Measurements from ENCODE around the gene HMCES.

The HMCES gene

DNA sequence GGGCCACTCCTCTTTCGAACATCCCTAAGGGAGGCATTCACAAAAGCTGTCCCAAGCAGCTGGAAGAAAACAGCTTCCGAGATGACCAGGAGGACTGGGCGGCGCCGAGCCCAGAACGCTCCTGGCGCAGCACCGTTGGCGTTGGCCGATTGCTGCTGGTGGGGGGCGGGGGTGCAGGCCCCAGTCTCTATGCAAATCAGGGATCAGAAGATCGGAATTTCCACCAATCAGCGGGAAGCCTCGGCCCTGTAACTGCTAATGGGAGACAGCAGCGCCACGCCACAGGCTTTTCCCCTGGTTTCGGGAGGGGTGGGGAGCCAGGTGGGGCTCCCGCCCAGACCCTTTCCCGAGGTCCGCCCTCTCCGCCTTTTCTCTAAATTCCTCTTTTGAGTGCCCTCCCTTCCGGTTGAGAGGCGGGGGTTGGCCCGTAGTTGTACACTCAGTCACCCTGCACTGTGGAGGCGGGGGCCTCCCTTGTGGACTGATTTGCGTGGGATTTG, 27.0 kb downstream of the HMCES start:
- peak; percentile 41 to 45 for DNase-seq

GRCh38 chr3:129308636-129309035, 30.0 kb downstream of the HMCES start:
- no peak for DNase-seq

- no peak for DNase-seq
These were observed 31.7 kb downstream of the HMCES start for GRCh38 chr3:129310111-129311011.

DNA sequence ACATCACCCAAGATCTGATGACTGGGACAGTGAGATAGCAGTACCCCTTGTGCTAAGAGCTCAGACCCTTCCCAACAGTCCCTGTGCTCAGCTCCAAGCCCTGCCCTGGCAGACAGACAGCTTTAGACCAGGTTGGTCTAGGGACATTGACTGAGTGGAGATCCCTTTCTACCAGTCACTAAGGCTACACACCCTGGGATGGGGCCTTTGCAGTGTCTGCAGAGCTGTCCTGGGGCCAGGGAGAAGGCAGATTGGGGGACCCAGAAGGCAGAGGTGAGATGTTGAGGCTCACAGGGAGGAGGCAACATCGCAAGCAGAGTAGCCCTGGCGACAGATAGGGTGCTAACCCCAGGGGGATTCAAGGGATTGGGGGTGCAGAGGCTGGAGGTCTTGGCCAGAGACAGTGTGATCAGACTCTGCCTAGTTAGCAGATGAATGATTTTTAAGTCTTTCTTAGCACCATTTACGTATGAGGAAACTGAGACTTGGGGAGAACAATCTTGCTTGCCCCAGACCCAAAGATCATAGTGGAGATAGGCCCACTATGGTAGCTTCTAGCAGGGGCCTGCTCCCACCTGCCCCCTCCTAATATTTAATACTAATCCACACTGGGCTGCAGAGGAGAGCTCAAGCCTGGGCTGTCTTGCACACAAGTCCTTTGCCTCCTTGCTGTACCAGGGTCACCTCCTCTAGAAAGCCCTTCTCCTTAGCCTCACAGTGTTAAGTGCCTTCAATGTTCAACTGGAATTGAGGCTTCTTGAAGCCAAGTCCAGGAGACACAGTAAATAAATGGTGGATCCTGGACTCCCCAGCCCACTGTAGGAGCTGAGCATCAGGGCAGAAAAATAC, 32.6 kb downstream of the HMCES start:
- no peak for DNase-seq

DNA sequence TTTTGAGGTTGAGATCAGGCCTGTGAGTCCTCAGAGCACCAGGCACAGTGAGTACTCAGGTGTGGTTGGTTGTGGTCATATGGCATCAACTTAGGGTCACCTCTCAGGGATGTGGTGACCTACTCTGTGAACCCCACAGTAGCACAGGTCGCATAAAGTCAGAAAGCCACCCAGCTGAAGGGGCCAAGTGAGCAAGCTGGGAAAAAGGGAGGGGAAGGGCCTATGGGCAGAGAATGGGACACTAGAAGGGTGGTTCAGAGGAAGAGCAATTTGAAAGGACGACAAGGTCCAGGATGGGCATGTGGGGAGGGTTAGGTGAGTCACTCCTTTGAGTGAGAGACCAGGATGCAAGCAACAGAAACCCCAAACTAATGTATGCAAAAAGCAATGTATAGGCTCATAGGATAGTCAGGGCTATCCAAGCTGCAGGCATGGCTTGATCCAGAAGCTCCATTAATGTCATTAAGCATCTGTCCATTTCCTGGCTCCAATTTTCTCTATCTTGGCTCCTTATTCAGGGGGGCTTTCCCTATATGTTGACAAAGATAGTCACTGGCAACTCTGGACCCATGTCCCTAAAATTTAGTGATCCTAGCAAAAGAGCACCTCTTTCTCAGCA, 33.5 kb downstream of the HMCES start:
- DNase-seq, result no peak

- DNase-seq, result no peak
These were observed 34.2 kb downstream of the HMCES start for GRCh38 chr3:129312671-129313414.

DNA sequence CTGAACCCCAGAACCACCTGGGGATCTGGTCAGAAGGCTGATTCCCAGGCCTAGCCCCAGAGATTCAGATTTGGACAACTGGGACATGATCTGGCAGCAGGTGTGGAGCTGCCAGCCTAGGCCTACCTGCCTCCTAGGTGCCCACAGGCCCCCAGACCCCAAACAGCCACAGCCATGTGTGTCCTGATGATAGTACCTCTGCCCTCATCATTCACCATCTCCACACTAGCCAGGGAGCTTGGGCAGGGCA, 34.7 kb downstream of the HMCES start:
- DNase-seq, result no peak

- DNase-seq, result no peak
These were observed 35.2 kb downstream of the HMCES start for GRCh38 chr3:129313665-129314385.

DNA sequence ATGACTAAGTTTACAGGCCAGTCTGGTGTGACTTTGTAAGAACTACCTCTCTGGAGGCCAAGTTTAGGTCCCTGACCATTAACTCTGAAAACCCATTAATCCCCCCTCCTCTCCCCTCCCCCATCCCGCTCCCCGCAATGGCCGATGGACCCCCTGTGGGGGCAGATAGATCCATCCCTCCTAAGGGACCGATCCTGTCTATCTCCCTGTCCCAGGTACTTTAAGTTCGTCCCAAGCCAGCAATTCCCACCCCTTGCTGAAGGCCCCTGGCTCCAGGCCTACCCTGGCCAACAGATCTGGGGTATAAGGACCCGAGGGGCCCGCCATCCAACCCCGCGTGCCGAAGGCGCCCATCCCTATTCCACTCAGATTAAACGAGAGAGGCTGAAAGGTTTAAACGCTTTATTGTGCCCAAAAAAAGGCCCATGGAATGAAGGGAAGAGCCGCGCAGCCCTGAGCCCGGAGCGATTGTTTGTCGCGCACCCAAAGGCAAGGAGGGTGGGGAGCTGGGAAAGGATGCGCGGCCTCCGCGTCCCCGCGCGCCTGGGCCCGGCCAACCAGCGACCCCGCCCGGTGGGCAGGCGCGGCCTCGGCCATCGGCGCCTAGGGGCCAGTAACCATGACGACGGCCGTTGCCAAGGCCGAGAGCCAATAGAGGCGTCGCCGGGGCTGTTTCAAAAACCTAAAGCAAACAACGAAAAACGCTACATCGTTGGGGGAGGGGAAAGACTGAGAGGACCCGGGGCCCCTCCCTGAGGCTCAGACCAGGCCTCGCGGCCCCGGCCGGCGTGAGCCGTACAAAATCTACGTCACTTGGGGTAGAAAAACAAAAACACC, 35.9 kb downstream of the HMCES start:
- peak; percentile 56 to 74 for DNase-seq

DNA sequence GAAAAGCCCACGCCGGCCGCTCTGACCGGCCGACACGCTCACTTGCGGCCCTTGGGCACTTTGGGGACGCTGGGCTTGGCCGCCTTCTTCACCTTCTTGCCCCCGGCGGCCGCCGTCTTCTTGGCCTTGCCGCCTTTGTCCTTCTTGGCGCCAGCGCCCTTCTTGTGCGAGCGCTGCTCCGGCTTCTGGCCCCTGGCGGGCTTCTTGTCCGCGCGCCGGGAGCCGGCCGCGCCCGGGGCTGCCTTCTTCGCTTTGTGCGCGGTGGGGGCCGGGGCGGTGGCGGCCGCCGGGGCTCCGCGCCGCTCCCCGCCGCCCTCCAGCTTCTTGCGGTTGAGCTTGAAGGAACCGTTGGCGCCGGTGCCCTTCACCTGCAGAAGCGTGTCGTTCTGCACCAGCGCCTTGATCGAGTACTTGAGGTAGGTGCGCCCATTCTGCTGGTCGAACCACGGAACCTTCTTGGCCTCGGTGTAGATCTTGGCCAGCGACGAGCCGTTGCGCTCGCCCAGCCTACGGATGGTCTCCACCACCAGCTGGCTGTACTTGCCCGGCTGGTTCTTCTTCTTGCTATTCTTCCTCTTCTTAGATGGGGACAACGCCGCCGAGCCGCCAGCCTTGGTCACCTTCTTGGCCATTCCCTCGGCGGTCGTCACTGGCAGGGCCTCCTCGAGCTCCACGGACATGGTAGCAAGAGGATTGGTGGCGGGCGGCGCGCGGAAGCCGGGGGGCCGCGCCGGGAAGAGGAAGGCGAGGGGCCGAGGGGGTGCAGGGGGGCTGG, 36.7 kb downstream of the HMCES start:
- peak; percentile 45 to 51 for DNase-seq

DNA sequence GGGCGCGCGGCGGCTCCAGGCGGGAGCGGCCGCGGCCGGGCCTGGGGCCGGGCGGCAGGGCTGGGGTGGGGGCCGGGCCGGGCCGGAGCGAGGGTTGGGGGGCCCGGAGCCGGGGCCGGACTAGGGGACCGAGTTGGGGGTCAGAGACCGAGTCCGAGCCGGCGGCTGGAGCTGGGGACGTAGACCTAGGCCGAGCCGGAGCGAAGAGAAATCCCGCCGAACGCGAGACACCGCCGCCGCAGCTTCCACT, 37.3 kb downstream of the HMCES start:
- no peak for DNase-seq

GRCh38 chr3:129316248-129317013, 37.8 kb downstream of the HMCES start:
- peak; percentile 92 to 94 for DNase-seq

DNA sequence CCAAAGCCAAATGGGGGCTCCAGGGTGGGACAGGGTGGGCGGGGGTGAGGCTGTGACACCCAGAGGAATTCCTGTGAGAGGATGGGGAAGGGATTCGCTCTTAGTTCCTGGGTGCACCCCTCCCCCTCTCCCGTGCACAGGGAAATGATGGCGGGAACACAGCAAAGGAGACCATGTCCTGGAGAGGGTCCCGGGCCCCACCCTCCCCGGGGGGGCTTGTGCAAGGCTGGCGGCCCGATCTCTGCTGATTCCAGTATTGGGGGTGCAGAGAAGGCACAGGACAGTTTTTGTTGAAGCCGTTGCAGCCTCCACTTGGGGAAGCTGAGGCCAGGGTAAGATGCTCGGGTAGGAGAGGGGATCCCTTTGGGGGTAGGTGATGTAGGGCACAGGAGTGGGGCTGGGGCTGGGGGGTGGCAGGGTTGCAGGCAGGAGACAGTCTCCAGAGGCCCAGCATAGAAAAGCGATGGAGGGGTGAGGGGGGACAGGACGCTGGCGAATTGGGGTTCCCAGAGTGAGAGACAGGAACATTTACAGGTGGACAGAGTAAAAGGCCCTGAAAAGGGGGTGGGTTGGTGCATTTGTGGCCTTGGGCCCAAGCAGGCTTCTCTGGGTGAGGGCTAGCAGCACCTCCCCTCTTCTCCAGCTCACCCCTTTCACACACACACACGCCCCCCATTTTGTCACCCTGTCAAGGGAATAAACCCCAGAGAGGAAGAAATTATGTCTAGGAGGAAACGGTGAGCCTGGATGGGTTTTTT, 38.5 kb downstream of the HMCES start:
- DNase-seq, result no peak

DNA sequence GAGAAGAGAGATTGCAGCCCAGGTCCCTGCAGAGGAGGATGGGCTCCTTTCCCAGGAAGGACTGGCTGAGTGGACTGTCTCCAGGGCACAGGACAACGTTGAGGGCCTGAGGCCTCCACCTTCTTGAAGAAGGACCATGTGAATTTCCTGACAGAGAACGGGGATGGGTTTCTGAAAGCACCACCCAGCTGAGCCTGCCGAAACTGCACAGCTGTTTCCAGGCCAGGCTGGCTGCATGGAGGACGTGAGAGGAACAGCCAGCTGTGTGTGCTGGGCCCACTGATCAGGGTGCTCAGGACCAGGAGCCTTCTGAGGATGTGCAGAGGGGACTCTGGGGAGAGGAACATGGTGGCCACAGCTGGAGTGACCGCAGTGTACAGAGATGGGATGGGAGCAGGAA, 39.2 kb downstream of the HMCES start:
- DNase-seq, result no peak

DNA sequence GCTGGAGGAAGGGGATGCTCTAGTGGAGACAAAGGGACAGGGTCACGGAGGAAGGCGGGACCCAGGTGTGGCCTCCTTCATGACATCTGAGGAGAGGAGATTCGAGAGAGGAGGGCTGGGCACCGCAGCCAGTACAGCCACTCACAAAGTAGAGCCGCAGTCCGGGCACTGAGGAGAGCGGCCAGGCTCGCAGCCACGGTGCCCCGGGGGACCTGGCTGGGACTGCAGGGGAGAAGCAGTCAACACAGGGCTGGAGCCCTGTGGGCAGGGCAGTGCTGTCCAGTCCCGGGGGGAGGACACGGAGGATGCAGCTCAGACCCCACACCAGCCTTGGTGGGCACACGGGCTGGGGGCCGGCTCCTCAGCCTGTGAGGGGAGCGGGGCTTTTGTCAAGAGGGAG, 40.3 kb downstream of the HMCES start:
- DNase-seq, result no peak

DNA sequence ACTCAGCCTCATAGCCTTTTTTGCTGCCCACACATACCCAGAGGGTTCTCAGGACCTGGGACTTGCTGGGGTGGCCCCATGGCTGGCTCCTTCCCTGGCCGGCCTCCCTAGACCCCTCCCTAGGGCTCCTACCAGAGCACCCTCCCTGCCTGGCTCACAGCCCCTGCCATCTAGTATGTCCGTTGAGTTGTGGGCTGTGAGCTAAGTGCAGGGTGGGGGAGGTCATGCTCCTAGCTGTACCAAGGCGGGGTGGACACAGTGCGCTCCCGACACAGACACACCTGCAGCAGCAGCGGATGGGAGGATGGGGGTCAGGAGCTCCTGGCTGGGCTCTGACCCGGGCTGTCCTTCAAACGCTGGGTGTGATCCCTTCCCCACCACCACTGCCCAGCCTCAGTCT, 41.6 kb downstream of the HMCES start:
- DNase-seq, result no peak

DNA sequence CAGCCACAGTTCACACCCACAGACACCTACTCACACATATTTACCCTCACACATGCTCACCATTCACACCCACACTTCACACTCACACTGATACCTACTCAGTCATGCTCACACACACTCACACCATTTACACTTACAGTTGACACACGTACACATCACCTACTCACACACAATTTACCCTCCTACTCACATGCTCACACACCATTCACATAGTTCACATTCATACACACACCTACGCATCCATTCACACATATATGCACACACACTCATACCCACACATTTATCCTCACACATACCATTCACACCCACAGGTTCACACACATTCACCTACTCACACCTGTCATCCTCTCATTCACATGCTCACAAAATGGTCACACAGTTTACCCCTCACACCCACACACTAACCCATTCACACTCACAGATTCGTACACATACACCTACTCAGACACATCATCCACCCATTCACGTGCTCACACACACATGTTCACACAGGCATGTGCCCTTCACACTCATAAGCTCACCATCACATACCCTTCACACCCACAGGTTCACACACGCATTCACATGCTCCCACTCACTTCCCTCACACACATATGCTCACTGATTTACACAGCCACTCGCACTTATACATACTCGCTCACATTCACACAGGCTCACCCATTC, 42.3 kb downstream of the HMCES start:
- no peak for DNase-seq

DNA sequence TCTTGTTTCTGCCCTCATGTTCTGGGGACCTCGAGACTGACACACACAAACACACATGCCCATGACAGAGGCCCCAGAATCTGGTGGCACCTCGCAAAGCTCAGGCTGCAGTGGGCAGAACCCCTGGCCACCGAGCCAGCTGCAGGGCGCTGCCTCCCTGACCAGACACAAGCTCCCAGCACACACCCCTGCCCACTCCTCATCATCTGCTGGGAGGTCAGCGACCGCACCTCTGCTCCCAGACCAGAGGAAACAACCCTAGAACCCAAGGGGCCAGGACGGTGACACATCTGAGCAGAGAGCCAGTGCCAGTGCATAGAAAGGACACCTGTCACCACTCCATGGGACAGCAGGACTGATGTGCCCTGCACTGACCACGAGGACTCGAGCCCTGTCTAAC, 43.2 kb downstream of the HMCES start:
- DNase-seq, result no peak
